Loucy (cell line): ENCODE data around the gene ULK1.

ENCODE experiments used
- H2AFZ ChIP-seq: fragments of 200-600 bp; sonication (generic); 2 replicates; pipeline ENCODE4 v1.6.0; 2016; ENCODE audit warnings: antibody characterized with exemption, mild to moderate bottlenecking, low read length, moderate library complexity
- H3F3A ChIP-seq: fragments of 200-600 bp; 2 replicates; pipeline ENCODE4 v1.6.0; 2016; ENCODE audit warnings: antibody characterized with exemption, low read depth, mild to moderate bottlenecking
- H3K27me3 ChIP-seq: fragments of 200-600 bp; sonication (generic); 2 replicates; pipeline ENCODE4 v1.6.1; 2014; ENCODE audit warnings: low read length, mild to moderate bottlenecking; ENCODE audit not compliant: insufficient read depth, poor library complexity, severe bottlenecking
- H3K36me3 ChIP-seq: fragments of 200-600 bp; sonication (generic); 2 replicates; pipeline ENCODE4 v1.6.1; 2016; ENCODE audit warnings: low read length; ENCODE audit not compliant: insufficient read depth
- H3K4me1 ChIP-seq: fragments of 200-600 bp; sonication (generic); 2 replicates; pipeline ENCODE4 v1.5.1; 2014; ENCODE audit warnings: low read length, mild to moderate bottlenecking; ENCODE audit not compliant: insufficient read depth, poor library complexity, severe bottlenecking
- H3K4me2 ChIP-seq: fragments of 200-600 bp; sonication (generic); 2 replicates; pipeline ENCODE4 v1.6.0; 2014; ENCODE audit warnings: antibody characterized with exemption, low read length, low read depth, mild to moderate bottlenecking; ENCODE audit not compliant: poor library complexity, severe bottlenecking
- H3K4me3 ChIP-seq: fragments of 200-600 bp; sonication (generic); 2 replicates; pipeline ENCODE4 v1.5.1; 2014; ENCODE audit warnings: low read length, mild to moderate bottlenecking, mixed read lengths; ENCODE audit not compliant: poor library complexity, severe bottlenecking
- H3K79me2 ChIP-seq: fragments of 200-600 bp; sonication (generic); 2 replicates; pipeline ENCODE4 v1.6.1; 2014; ENCODE audit warnings: low read length; ENCODE audit not compliant: insufficient read depth
- H3K9ac ChIP-seq: fragments of 200-600 bp; sonication (generic); 2 replicates; pipeline ENCODE4 v1.6.0; 2014; ENCODE audit warnings: mild to moderate bottlenecking, low read depth, low read length, moderate library complexity; ENCODE audit not compliant: poor library complexity, severe bottlenecking
- H3K9me2 ChIP-seq: fragments of 200-600 bp; sonication (generic); replicated peaks from 2 replicates; pipeline ENCODE4 v1.6.1; 2016; ENCODE audit warnings: low read depth, low read length, mixed read lengths
- H3K9me3 ChIP-seq: fragments of 200-600 bp; sonication (generic); 2 replicates; pipeline ENCODE4 v1.6.1; 2014; ENCODE audit warnings: mild to moderate bottlenecking, antibody characterized with exemption, low read length, low read depth; ENCODE audit not compliant: insufficient read depth
- H4K20me1 ChIP-seq: fragments of 200-600 bp; sonication (generic); 2 replicates; pipeline ENCODE4 v1.6.0; 2014; ENCODE audit warnings: antibody characterized with exemption, low read length, mild to moderate bottlenecking; ENCODE audit not compliant: insufficient read depth, poor library complexity, severe bottlenecking
- EZH2phosphoT487 ChIP-seq: fragments of 200-600 bp; IDR thresholded peaks from 2 replicates; pipeline ENCODE4 v1.6.1; 2018; ENCODE audit warnings: antibody characterized with exemption, mild to moderate bottlenecking, moderate library complexity, borderline replicate concordance
- TF ChIP-seq, protein P1 (sequence below): fragments of 200-600 bp; sonication (generic); conservative IDR thresholded peaks from 2 replicates; pipeline ENCODE4 v1.5.1; 2014; ENCODE audit warnings: mild to moderate bottlenecking, antibody characterized with exemption, low read length

ULK1 gene

GRCh38 chr12:131847456-131847855 lies 47.0 kb upstream of the ULK1 start:
- H3K9me3 ChIP-seq: no peaks in the 10 kb centered on the region
- peaks cover 17% of the 10 kb centered on the region for H3K4me1 ChIP-seq
- no peak overlapping the region for H3K4me3 ChIP-seq
- no peak for TF ChIP-seq EZH2phosphoT487
- TF ChIP-seq, protein P1, sequence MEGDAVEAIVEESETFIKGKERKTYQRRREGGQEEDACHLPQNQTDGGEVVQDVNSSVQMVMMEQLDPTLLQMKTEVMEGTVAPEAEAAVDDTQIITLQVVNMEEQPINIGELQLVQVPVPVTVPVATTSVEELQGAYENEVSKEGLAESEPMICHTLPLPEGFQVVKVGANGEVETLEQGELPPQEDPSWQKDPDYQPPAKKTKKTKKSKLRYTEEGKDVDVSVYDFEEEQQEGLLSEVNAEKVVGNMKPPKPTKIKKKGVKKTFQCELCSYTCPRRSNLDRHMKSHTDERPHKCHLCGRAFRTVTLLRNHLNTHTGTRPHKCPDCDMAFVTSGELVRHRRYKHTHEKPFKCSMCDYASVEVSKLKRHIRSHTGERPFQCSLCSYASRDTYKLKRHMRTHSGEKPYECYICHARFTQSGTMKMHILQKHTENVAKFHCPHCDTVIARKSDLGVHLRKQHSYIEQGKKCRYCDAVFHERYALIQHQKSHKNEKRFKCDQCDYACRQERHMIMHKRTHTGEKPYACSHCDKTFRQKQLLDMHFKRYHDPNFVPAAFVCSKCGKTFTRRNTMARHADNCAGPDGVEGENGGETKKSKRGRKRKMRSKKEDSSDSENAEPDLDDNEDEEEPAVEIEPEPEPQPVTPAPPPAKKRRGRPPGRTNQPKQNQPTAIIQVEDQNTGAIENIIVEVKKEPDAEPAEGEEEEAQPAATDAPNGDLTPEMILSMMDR: no peak
- peaks cover 3% of the 10 kb centered on the region; the same call in 1 of the 2 replicates for H3K79me2 ChIP-seq
- H3K9me2 ChIP-seq: no peaks in the 10 kb centered on the region
- no peaks in the 10 kb centered on the region for H3K36me3 ChIP-seq
- no peak overlapping the region for H3K9ac ChIP-seq
- H3K4me2 ChIP-seq: no peak overlapping the region
- H2AFZ ChIP-seq: no peak overlapping the region
- H4K20me1 ChIP-seq: no peaks in the 10 kb centered on the region
- no peaks in the 10 kb centered on the region for H3K27me3 ChIP-seq
- no peaks in the 10 kb centered on the region for H3F3A ChIP-seq

DNA sequence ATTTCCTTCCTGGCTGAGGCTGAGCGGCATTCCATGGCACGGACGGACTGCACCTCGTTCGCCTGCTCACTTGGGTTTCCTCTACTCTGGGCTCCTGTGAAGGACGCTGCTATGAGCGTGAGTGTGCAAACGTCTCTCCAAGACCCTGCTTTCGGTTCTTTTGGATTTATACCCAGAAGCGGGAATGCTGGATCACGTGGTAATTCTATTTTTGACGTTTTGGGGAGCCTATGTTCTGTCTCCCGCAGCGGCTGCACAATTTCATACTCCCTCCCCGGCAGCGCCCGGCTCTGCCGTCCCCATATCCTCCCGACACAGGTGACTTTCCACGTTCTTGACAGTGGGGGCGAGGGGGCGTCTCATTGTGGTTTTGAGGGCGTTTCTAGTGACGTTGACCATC lies 45.7 kb upstream of the ULK1 start:
- H3K36me3 ChIP-seq: no peaks in the 10 kb centered on the region
- H3F3A ChIP-seq: no peaks in the 10 kb centered on the region
- H3K9ac ChIP-seq: no peak overlapping the region
- H4K20me1 ChIP-seq: no peaks in the 10 kb centered on the region
- H3K4me3 ChIP-seq: no peak overlapping the region
- H3K4me1 ChIP-seq: peaks cover 28% of the 10 kb centered on the region
- no peaks in the 10 kb centered on the region for H3K9me2 ChIP-seq
- H3K9me3 ChIP-seq: no peaks in the 10 kb centered on the region
- H3K79me2 ChIP-seq: peaks cover 3% of the 10 kb centered on the region; the same call in 1 of the 2 replicates
- no peak for TF ChIP-seq EZH2phosphoT487
- TF ChIP-seq, protein P1: no peak
- no peaks in the 10 kb centered on the region for H3K27me3 ChIP-seq
- H3K4me2 ChIP-seq: no peak overlapping the region
- no peak overlapping the region for H2AFZ ChIP-seq

- H3K27me3 ChIP-seq: no peaks in the 10 kb centered on the region
- no peaks in the 10 kb centered on the region for H4K20me1 ChIP-seq
- H3K9me2 ChIP-seq: no peaks in the 10 kb centered on the region
- no peaks in the 10 kb centered on the region for H3F3A ChIP-seq
- no peaks in the 10 kb centered on the region for H3K36me3 ChIP-seq
- H3K9ac ChIP-seq: no peak overlapping the region
- H3K79me2 ChIP-seq: peaks cover 3% of the 10 kb centered on the region; the same call in 1 of the 2 replicates
- TF ChIP-seq, protein P1: no peak
- no peak for TF ChIP-seq EZH2phosphoT487
- H3K4me2 ChIP-seq: no peak overlapping the region
- no peak overlapping the region for H3K4me3 ChIP-seq
- no peak overlapping the region for H2AFZ ChIP-seq
- H3K9me3 ChIP-seq: no peaks in the 10 kb centered on the region
- H3K4me1 ChIP-seq: peaks cover 37% of the 10 kb centered on the region
Measured at GRCh38 chr12:131849700-131850553, 44.5 kb upstream of the ULK1 start.
